HUDEP-2 (cell line): ENCODE data around the gene BMAL1.
"Not testable (repeated sequence)": the region's sequence is repeated elsewhere in the genome, so short reads cannot be mapped to it uniquely, and the experiment has no call there.

Experiments used
- DNase-seq, 76 experiments: peaks; one replicate each; lab custom pipeline; 2025; ENCODE audit not compliant: unreplicated experiment in 76 of 76; lab: John Stamatoyannopoulos, UW

The BMAL1 gene

DNA sequence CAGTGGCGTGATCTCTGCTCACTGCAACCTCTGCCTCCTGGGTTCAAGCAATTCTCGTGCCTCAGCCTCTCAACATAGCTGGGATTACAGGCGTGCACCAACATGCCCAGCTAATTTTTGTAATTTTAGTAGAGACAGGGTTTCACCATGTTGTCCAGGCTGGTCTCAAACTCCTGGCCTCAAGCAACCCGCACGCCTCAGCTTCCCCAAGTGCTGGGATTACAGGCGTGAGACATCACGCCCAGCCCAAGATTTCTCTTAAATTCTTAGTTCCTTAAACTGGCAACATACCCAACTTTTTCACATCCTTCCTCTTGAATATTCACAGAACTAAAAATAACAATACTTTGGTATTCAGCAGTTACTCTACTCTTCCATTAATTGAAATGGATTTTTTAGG, 159.2 kb downstream of the BMAL1 start:
- DNase-seq = not testable (repeated sequence)
